Type B pancreatic cell (in vitro differentiated cells): ENCODE data around the gene TAF1A. TPM values are rescaled to one million over a fixed set of nuclear protein-coding genes. Genes with fewer than 3 reads are reported as not detected.

ENCODE experiments used
- DNase-seq: peaks from one replicate; pipeline ENCODE4 v3.0.0; 2021; ENCODE audit warnings: mixed read lengths; ENCODE audit not compliant: unreplicated experiment; ENCODE audit errors: extremely low spot score
- H3K27ac Mint-ChIP-seq: 2 replicates; pipeline ENCODE4 v1.8.0; 2021; ENCODE audit warnings: mild to moderate bottlenecking, mixed read lengths
- H3K27me3 Mint-ChIP-seq: 2 replicates; pipeline ENCODE4 v1.8.0; 2021; ENCODE audit warnings: mixed read lengths
- H3K36me3 Mint-ChIP-seq: 2 replicates; pipeline ENCODE4 v1.8.0; 2021; ENCODE audit warnings: mixed read lengths
- H3K4me1 Mint-ChIP-seq: one replicate; pipeline ENCODE4 v1.8.0; 2021; ENCODE audit warnings: mixed read lengths; ENCODE audit not compliant: unreplicated experiment
- H3K4me3 Mint-ChIP-seq: 2 replicates; pipeline ENCODE4 v1.8.0; 2021; ENCODE audit warnings: mild to moderate bottlenecking, mixed read lengths
- H3K9me3 Mint-ChIP-seq: 2 replicates; pipeline ENCODE4 v1.8.0; 2021; ENCODE audit warnings: mixed read lengths
- CTCF ChIP-seq: fragments of 200-600 bp; sonication (generic); conservative IDR thresholded peaks from 2 replicates; pipeline ENCODE4 v1.5.0; 2021; ENCODE audit warnings: antibody characterized with exemption, mild to moderate bottlenecking
- total RNA-seq: library from RNA; stranded (reverse); gene quantifications from 2 replicates; pipeline ENCODE4 v1.2.1, GENCODE V29; 2021; ENCODE audit warnings: low replicate concordance

TAF1A gene
- total RNA-seq, 1 donor from 2014 or later: 16.7 TPM

GRCh38 chr1:222535455-222535854 lies 54.3 kb downstream of the TAF1A start:
- H3K27me3 Mint-ChIP-seq: peaks cover 3% of the 10 kb centered on the region
- H3K9me3 Mint-ChIP-seq: no peaks in the 10 kb centered on the region
- H3K27ac Mint-ChIP-seq: no peak overlapping the region
- no peaks in the 10 kb centered on the region for H3K36me3 Mint-ChIP-seq
- DNase-seq: no peak
- no peak for TF ChIP-seq CTCF
- peaks cover 5% of the 10 kb centered on the region for H3K4me1 Mint-ChIP-seq
- H3K4me3 Mint-ChIP-seq: no peak overlapping the region

GRCh38 chr1:222530852-222531251 lies 58.9 kb downstream of the TAF1A start:
- no peak for DNase-seq
- H3K9me3 Mint-ChIP-seq: peaks cover 6% of the 10 kb centered on the region
- H3K4me3 Mint-ChIP-seq: no peak overlapping the region
- no peak for TF ChIP-seq CTCF
- no peaks in the 10 kb centered on the region for H3K36me3 Mint-ChIP-seq
- peaks cover 3% of the 10 kb centered on the region for H3K27me3 Mint-ChIP-seq
- H3K4me1 Mint-ChIP-seq: peaks cover 10% of the 10 kb centered on the region
- H3K27ac Mint-ChIP-seq: no peak overlapping the region

GRCh38 chr1:222529916-222530315 lies 59.8 kb downstream of the TAF1A start:
- no peaks in the 10 kb centered on the region for H3K36me3 Mint-ChIP-seq
- DNase-seq: no peak
- H3K27ac Mint-ChIP-seq: no peak overlapping the region
- no peak for TF ChIP-seq CTCF
- no peaks in the 10 kb centered on the region for H3K27me3 Mint-ChIP-seq
- H3K4me1 Mint-ChIP-seq: peaks cover 10% of the 10 kb centered on the region
- H3K9me3 Mint-ChIP-seq: peaks cover 6% of the 10 kb centered on the region
- H3K4me3 Mint-ChIP-seq: no peak overlapping the region

GRCh38 chr1:222529181-222529580 lies 60.6 kb downstream of the TAF1A start:
- TF ChIP-seq CTCF: no peak
- peaks cover 10% of the 10 kb centered on the region for H3K4me1 Mint-ChIP-seq

GRCh38 chr1:222525951-222526350 lies 63.8 kb downstream of the TAF1A start:
- no peak for DNase-seq
- H3K27ac Mint-ChIP-seq: no peak overlapping the region
- H3K9me3 Mint-ChIP-seq: peaks cover 19% of the 10 kb centered on the region
- no peak overlapping the region for H3K4me3 Mint-ChIP-seq
- peaks cover 11% of the 10 kb centered on the region for H3K4me1 Mint-ChIP-seq
- H3K36me3 Mint-ChIP-seq: peaks cover 4% of the 10 kb centered on the region
- H3K27me3 Mint-ChIP-seq: no peaks in the 10 kb centered on the region
- TF ChIP-seq CTCF: no peak

More at GRCh38 chr1:222529181-222529580, 60.6 kb downstream of the TAF1A start:
- no peak for DNase-seq
- no peaks in the 10 kb centered on the region for H3K36me3 Mint-ChIP-seq
- no peak overlapping the region for H3K4me3 Mint-ChIP-seq
- no peaks in the 10 kb centered on the region for H3K27me3 Mint-ChIP-seq
- peaks cover 6% of the 10 kb centered on the region for H3K9me3 Mint-ChIP-seq
- H3K27ac Mint-ChIP-seq: no peak overlapping the region

- H3K9me3 Mint-ChIP-seq: peaks cover 19% of the 10 kb centered on the region
- H3K36me3 Mint-ChIP-seq: peaks cover 4% of the 10 kb centered on the region
- TF ChIP-seq CTCF: no peak
- H3K4me1 Mint-ChIP-seq: peaks cover 6% of the 10 kb centered on the region
- H3K4me3 Mint-ChIP-seq: no peak overlapping the region
- no peak for DNase-seq
- H3K27me3 Mint-ChIP-seq: no peaks in the 10 kb centered on the region
- H3K27ac Mint-ChIP-seq: no peak overlapping the region
Measured at GRCh38 chr1:222523852-222524251, 65.9 kb downstream of the TAF1A start.
